ENCODE measurements around the gene MGAT5. TPM values are rescaled to one million over a fixed set of nuclear protein-coding genes. Genes with fewer than 3 reads are reported as not detected.

The MGAT5 gene
- total RNA-seq, 1 experiment from 2014 or later, result 34.0 TPM

DNA sequence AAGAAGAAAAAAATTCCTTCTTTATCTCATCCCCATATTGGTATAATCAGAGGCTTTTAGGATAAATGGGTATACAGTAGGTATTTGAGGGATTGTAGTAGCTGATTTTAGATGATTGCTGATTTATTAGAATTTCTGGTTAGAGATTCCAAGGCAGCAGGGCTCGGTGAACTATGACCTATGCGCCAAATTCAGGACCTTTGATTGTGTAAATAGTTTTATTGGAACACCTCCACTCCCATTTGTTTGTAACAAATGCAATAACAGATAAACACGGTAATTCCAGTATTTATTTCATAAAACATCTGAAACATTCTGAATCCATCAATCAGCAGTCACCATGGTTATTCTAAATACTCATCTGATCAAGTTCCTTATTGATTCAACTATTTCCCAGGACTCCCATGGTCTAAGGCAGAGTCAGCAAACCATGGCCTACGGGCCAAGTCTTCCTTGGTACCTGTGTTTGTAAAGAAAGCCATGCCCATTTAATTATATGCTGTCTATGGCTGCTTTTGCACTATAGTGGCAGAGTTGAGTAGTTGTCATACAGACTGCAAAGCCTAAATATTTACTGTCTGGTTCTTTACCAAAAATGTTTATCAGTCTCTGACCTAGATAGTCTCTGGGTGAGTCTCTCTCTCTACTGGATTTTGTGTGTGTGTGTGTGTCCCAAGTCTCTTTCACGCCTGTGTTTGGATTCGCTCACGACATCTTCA is 4.3 kb downstream of the MGAT5 start:
- CTCF ChIA-PET, result no interaction called here

More for the DNA sequence above, 4.3 kb downstream of the MGAT5 start:
- RAD21 ChIA-PET (ENCODE audit: low non-redundant PET in 1 of 2, low total read pairs in 2 of 2, uncharacterized antibody in 2 of 2, unreplicated experiment in 2 of 2), result no interaction called here
- POLR2A ChIA-PET, result no interaction called here
- no peak for DNase-seq (ENCODE audit: low read depth, low spot score)
- H4K20me1 ChIP-seq (ENCODE audit: insufficient read depth), result no peaks in the 10 kb centered on the region
- no peak for ATAC-seq
- H3K36me3 ChIP-seq (ENCODE audit: control insufficient read depth in 1 of 2, insufficient read depth in 2 of 2, low read length in 2 of 2), result no peaks in the 10 kb centered on the region
- H3K79me2 ChIP-seq (ENCODE audit: insufficient read depth, low read length), result no peaks in the 10 kb centered on the region
- no peaks in the 10 kb centered on the region for H3K9me2 ChIP-seq (ENCODE audit: insufficient read depth)
- H3K9me3 ChIP-seq (ENCODE audit: control insufficient read depth in 1 of 2, insufficient read depth in 1 of 2, low read depth in 1 of 2, low read length in 2 of 2), result no peaks in the 10 kb centered on the region
- H3K4me1 ChIP-seq (ENCODE audit: control insufficient read depth in 1 of 2, insufficient read depth in 2 of 2, low read length in 2 of 2), result no peaks in the 10 kb centered on the region
- H3K9ac ChIP-seq (ENCODE audit: low read length), result no peak overlapping the region
- H2AFZ ChIP-seq (ENCODE audit: low read depth, low read length, poor library complexity, severe bottlenecking), result no peak overlapping the region
- TF ChIP-seq CEBPB (IDR thresholded peaks at IDR 0.05; ENCODE audit: low read depth) (no peak), ELF1 (IDR thresholded peaks at IDR 0.05; ENCODE audit: borderline replicate concordance, low read depth) (no peak), EZH2 (IDR thresholded peaks at IDR 0.05) (no peak), YY1 (IDR thresholded peaks at IDR 0.05; ENCODE audit: extremely low read depth, insufficient replicate concordance, low read depth, low read length) (no peak)
- TF ChIP-seq, protein P1, sequence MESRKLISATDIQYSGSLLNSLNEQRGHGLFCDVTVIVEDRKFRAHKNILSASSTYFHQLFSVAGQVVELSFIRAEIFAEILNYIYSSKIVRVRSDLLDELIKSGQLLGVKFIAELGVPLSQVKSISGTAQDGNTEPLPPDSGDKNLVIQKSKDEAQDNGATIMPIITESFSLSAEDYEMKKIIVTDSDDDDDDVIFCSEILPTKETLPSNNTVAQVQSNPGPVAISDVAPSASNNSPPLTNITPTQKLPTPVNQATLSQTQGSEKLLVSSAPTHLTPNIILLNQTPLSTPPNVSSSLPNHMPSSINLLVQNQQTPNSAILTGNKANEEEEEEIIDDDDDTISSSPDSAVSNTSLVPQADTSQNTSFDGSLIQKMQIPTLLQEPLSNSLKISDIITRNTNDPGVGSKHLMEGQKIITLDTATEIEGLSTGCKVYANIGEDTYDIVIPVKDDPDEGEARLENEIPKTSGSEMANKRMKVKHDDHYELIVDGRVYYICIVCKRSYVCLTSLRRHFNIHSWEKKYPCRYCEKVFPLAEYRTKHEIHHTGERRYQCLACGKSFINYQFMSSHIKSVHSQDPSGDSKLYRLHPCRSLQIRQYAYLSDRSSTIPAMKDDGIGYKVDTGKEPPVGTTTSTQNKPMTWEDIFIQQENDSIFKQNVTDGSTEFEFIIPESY (IDR thresholded peaks at IDR 0.05; ENCODE audit: extremely low read depth, insufficient replicate concordance, low read length), result no peak
- TF ChIP-seq, protein P2, sequence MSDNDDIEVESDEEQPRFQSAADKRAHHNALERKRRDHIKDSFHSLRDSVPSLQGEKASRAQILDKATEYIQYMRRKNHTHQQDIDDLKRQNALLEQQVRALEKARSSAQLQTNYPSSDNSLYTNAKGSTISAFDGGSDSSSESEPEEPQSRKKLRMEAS (IDR thresholded peaks at IDR 0.05), result no peak
- TF ChIP-seq, protein P3, sequence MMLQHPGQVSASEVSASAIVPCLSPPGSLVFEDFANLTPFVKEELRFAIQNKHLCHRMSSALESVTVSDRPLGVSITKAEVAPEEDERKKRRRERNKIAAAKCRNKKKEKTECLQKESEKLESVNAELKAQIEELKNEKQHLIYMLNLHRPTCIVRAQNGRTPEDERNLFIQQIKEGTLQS (IDR thresholded peaks at IDR 0.05), result no peak
- BruUV-seq (replicated peaks), result no TSS peak
- no peaks in the 10 kb centered on the region for H3K27me3 ChIP-seq (ENCODE audit: insufficient read depth, low read length)
- intact Hi-C loops (cut with micrococcal nuclease), result no loop called here
- H3K4me3 ChIP-seq (replicated peaks in 1 of 2; ENCODE audit: low read depth in 1 of 2, low read length in 2 of 2), result no peak overlapping the region
- no peak overlapping the region for H3K4me2 ChIP-seq (ENCODE audit: low read length)
- no peak overlapping the region for H3K27ac ChIP-seq (ENCODE audit: low read depth, low read length)

All from HCT116 (cell line).